Activated T-helper 17 cell treated with anti-CD3 and anti-CD28 coated beads, Interleukin-2, amount 50 U/mL, for 72 hours (primary cell): ENCODE measurements around the gene TAF1C. TPM values are rescaled to one million over a fixed set of nuclear protein-coding genes. Genes with fewer than 3 reads are reported as not detected.

Experiments
- ATAC-seq: fragments of 150-1000 bp; cut with Tn5 transposase; replicated peaks from 2 replicates; pipeline ENCODE4 v1.10.0; 2021; ENCODE audit warnings: mild to moderate bottlenecking, moderate library complexity
- H3K27ac Mint-ChIP-seq: one replicate; pipeline ENCODE4 v1.8.0; 2022; ENCODE audit warnings: mixed read lengths
- H3K27me3 Mint-ChIP-seq: one replicate; pipeline ENCODE4 v1.8.0; 2022; ENCODE audit warnings: mixed read lengths
- H3K36me3 Mint-ChIP-seq: one replicate; pipeline ENCODE4 v1.8.0; 2022; ENCODE audit warnings: low read depth, mild to moderate bottlenecking, mixed read lengths
- H3K4me1 Mint-ChIP-seq: one replicate; pipeline ENCODE4 v1.8.0; 2022; ENCODE audit warnings: mixed read lengths
- H3K4me3 Mint-ChIP-seq: one replicate; pipeline ENCODE4 v1.8.0; 2022; ENCODE audit warnings: mild to moderate bottlenecking, mixed read lengths
- H3K9me3 Mint-ChIP-seq: one replicate; pipeline ENCODE4 v1.8.0; 2022; ENCODE audit warnings: mixed read lengths
- total RNA-seq, 2 donors: library from RNA; stranded (reverse); gene quantifications; one replicate each; pipeline ENCODE4 v1.2.3, GENCODE V29; 2022

Gene TAF1C
- total RNA-seq, 2 donors from 2014 or later, result 37.0 to 44.9 TPM

- Mint-ChIP-seq H3K36me3 (peaks cover 36% of the 10 kb centered on the region), H3K4me3 (no peak overlapping the region), H3K9me3 (no peaks in the 10 kb centered on the region), H3K4me1 (peaks cover 12% of the 10 kb centered on the region), H3K27me3 (no peaks in the 10 kb centered on the region), H3K27ac (peak overlapping the region; percentile 43)
- no peak for ATAC-seq
Measured at GRCh38 chr16:84183572-84183875, 3.3 kb downstream of the TAF1C start.

GRCh38 chr16:84182680-84183571 lies 3.9 kb downstream of the TAF1C start:
- Mint-ChIP-seq H3K36me3 (peaks cover 41% of the 10 kb centered on the region), H3K27ac (peak overlapping the region; percentile 43), H3K4me3 (no peak overlapping the region), H3K4me1 (peaks cover 14% of the 10 kb centered on the region), H3K27me3 (no peaks in the 10 kb centered on the region), H3K9me3 (no peaks in the 10 kb centered on the region)
- no peak for ATAC-seq

- no peak for ATAC-seq
- no peaks in the 10 kb centered on the region for H3K9me3 Mint-ChIP-seq
- H3K36me3 Mint-ChIP-seq, result peaks cover 44% of the 10 kb centered on the region
- H3K27me3 Mint-ChIP-seq, result no peaks in the 10 kb centered on the region
- H3K27ac Mint-ChIP-seq, result no peak overlapping the region
- H3K4me3 Mint-ChIP-seq, result no peak overlapping the region
- H3K4me1 Mint-ChIP-seq, result peaks cover 19% of the 10 kb centered on the region
Measured at GRCh38 chr16:84182104-84182503, 4.8 kb downstream of the TAF1C start.

GRCh38 chr16:84181144-84181915 lies 5.5 kb downstream of the TAF1C start:
- no peaks in the 10 kb centered on the region for H3K9me3 Mint-ChIP-seq
- peaks cover 19% of the 10 kb centered on the region for H3K4me1 Mint-ChIP-seq
- no peaks in the 10 kb centered on the region for H3K27me3 Mint-ChIP-seq
- H3K4me3 Mint-ChIP-seq, result no peak overlapping the region
- peaks cover 44% of the 10 kb centered on the region for H3K36me3 Mint-ChIP-seq
- H3K27ac Mint-ChIP-seq, result no peak overlapping the region
- no peak for ATAC-seq

GRCh38 chr16:84180519-84181140 lies 6.2 kb downstream of the TAF1C start:
- H3K9me3 Mint-ChIP-seq, result no peaks in the 10 kb centered on the region
- H3K36me3 Mint-ChIP-seq, result peaks cover 44% of the 10 kb centered on the region
- ATAC-seq, result no peak
- H3K4me1 Mint-ChIP-seq, result peaks cover 19% of the 10 kb centered on the region
- H3K27ac Mint-ChIP-seq, result no peak overlapping the region
- H3K4me3 Mint-ChIP-seq, result no peak overlapping the region
- H3K27me3 Mint-ChIP-seq, result no peaks in the 10 kb centered on the region

GRCh38 chr16:84179612-84180320 lies 7.1 kb downstream of the TAF1C start:
- peaks cover 39% of the 10 kb centered on the region for H3K36me3 Mint-ChIP-seq
- H3K4me1 Mint-ChIP-seq, result peaks cover 18% of the 10 kb centered on the region
- ATAC-seq, result no peak
- no peaks in the 10 kb centered on the region for H3K9me3 Mint-ChIP-seq
- peaks cover 4% of the 10 kb centered on the region for H3K27me3 Mint-ChIP-seq
- H3K4me3 Mint-ChIP-seq, result no peak overlapping the region
- no peak overlapping the region for H3K27ac Mint-ChIP-seq

GRCh38 chr16:84178892-84179611 lies 7.8 kb downstream of the TAF1C start:
- Mint-ChIP-seq H3K4me1 (peaks cover 12% of the 10 kb centered on the region), H3K27me3 (peaks cover 4% of the 10 kb centered on the region), H3K9me3 (no peaks in the 10 kb centered on the region), H3K4me3 (no peak overlapping the region), H3K36me3 (peaks cover 32% of the 10 kb centered on the region), H3K27ac (no peak overlapping the region)
- ATAC-seq, result no peak

- ATAC-seq, result no peak
- Mint-ChIP-seq H3K27me3 (peaks cover 4% of the 10 kb centered on the region), H3K36me3 (peaks cover 29% of the 10 kb centered on the region), H3K4me3 (no peak overlapping the region), H3K4me1 (peaks cover 12% of the 10 kb centered on the region), H3K9me3 (no peaks in the 10 kb centered on the region), H3K27ac (no peak overlapping the region)
Measured at GRCh38 chr16:84178146-84178765, 8.6 kb downstream of the TAF1C start.

GRCh38 chr16:84177741-84178073 lies 9.2 kb downstream of the TAF1C start:
- no peak overlapping the region for H3K27ac Mint-ChIP-seq
- peak; percentile 80 for ATAC-seq
- peaks cover 7% of the 10 kb centered on the region for H3K27me3 Mint-ChIP-seq
- H3K9me3 Mint-ChIP-seq, result no peaks in the 10 kb centered on the region
- peaks cover 23% of the 10 kb centered on the region for H3K36me3 Mint-ChIP-seq
- H3K4me1 Mint-ChIP-seq, result peaks cover 12% of the 10 kb centered on the region
- no peak overlapping the region for H3K4me3 Mint-ChIP-seq

GRCh38 chr16:84176192-84177053 lies 10.4 kb downstream of the TAF1C start:
- no peaks in the 10 kb centered on the region for H3K9me3 Mint-ChIP-seq
- no peak overlapping the region for H3K4me3 Mint-ChIP-seq
- no peak overlapping the region for H3K27ac Mint-ChIP-seq
- peaks cover 14% of the 10 kb centered on the region for H3K36me3 Mint-ChIP-seq
- peaks cover 12% of the 10 kb centered on the region for H3K4me1 Mint-ChIP-seq
- H3K27me3 Mint-ChIP-seq, result peaks cover 8% of the 10 kb centered on the region
- no peak for ATAC-seq

GRCh38 chr16:84175350-84176081 lies 11.3 kb downstream of the TAF1C start:
- peaks cover 8% of the 10 kb centered on the region for H3K27me3 Mint-ChIP-seq
- no peak overlapping the region for H3K27ac Mint-ChIP-seq
- H3K36me3 Mint-ChIP-seq, result peaks cover 13% of the 10 kb centered on the region
- peaks cover 12% of the 10 kb centered on the region for H3K4me1 Mint-ChIP-seq
- peak; percentile 75 for ATAC-seq
- H3K4me3 Mint-ChIP-seq, result no peak overlapping the region
- H3K9me3 Mint-ChIP-seq, result no peaks in the 10 kb centered on the region

- Mint-ChIP-seq H3K4me1 (peaks cover 12% of the 10 kb centered on the region), H3K27ac (no peak overlapping the region), H3K27me3 (peaks cover 16% of the 10 kb centered on the region), H3K4me3 (no peak overlapping the region), H3K9me3 (no peaks in the 10 kb centered on the region), H3K36me3 (peaks cover 13% of the 10 kb centered on the region)
- ATAC-seq, result no peak
Measured at GRCh38 chr16:84174396-84174795, 12.5 kb downstream of the TAF1C start.
